HG03565 (cell line): ENCODE measurements around the gene TCIRG1.

Experiments
- ATAC-seq: cut with Tn5 transposase; IDR thresholded peaks from one replicate; pipeline ENCODE4 v1.9.1; 2021; ENCODE audit warnings: mild to moderate bottlenecking, moderate library complexity; ENCODE audit not compliant: unreplicated experiment

Gene TCIRG1

DNA sequence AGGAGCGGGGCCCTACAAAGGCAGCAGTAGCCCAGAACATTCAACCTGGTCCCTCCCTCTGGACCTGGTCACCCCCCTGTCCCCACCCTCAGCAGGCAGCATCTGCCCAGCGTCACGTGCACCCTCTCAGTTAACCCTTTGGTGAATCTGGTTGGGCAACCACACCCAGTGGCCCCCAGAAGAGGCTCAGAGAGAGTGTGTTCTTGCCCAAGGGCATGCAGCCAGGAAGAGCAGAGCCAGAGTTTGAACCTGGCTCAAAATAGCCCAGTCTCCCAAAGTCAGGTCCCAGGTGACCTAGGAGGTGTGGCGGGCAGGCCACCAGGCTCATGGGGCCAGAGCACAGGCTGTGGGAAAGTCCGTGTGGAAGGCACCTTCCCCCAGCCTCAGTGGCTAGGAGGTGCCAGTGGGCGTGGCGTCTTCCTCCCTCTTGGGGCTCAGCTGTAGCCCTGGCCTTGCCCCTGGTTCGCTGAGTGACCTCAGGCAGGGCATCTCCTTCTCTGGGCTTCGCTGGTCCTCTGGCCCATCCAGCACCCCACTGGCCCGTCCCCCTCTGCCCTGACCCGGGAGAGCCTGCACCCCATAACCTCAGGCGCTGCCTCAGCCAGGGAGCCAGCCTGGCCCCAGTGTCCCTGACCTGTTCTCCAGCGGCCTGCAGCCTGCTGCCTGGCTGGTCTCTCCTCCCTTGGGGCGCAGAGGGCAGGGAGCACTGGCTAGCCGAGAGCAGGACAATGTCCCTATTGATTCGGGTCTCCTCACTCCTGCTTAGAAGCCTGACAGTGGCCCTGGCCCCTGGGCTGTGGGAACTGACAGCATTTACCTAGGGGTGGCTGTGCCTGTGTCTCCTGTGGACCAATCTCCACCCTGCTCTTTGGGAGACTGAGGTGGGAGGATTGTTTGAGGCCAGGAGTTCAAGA, 21.7 kb upstream of the TCIRG1 start:
- ATAC-seq = no peak

DNA sequence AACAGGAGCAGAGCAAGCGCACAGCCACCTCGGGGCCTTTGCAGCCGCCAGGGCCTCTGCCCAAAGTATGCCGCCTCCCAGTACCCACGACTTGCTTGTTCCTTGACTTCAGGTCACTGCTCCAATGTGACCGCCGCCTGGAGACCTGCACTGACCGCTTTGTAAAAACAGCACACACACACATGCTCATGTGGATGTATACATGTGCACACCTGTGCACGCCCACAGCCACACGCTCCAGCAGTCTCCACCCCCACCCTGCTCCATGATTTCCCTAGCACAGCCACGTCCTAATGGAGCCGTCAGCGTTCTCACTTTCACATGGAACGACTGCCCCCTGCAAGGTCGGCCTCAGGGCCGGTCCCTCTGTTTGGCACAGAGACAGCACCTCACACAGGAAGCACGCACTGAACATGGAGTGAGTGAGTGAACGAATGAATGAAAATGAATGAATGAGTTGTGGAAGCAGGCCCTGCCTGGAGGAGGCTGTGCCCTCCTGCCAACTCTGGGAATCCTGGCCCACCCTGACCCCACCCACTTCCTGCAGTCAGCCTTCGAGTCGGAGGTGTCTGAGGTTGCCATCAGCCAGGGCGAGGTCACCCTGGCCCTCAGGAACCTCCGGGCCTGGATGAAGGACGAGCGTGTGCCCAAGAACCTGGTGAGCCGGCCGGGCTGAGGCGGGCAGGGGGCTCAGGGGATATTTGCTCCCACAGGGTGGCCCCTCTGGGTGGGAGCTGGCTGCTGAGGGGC, 20.7 kb upstream of the TCIRG1 start:
- ATAC-seq = no peak

DNA sequence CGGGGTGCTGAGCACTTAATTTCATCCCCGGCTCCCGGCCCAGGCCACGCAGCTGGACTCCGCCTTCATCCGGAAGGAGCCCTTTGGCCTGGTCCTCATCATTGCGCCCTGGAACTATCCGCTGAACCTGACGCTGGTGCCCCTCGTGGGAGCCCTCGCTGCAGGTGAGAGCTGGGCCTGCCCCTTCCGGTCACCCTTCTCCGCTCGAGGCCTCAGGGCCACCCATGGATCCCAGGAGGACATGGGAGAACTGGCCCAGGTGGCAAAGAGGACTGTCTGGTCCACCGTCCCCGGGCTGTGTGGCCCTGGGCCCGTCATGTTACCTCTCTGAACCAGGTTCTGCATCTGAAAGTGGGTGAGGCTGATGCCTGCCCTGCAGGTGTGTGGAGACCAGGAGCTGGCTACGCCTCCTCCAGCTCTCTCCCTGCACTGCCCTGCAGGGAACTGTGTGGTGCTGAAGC, 20.1 kb upstream of the TCIRG1 start:
- no peak for ATAC-seq

DNA sequence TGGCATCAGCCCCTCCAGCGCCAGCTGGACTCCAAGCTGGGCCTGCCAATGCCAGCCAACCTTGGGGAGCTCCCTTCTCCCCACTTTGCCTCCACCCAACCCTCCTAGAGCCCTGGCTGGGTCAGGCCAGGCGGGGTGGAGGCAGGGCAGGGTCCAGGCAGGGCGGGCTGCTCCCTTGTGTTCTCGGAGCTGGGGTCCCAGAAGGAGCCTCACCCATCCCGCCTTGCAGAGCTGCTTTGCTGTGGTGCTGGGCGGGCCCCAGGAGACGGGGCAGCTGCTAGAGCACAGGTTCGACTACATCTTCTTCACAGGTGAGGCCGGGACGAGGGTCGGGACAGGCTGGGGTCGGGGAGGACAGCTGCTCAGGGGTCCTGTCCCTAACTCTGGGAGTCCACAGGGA, 19.3 kb upstream of the TCIRG1 start:
- no peak for ATAC-seq

DNA sequence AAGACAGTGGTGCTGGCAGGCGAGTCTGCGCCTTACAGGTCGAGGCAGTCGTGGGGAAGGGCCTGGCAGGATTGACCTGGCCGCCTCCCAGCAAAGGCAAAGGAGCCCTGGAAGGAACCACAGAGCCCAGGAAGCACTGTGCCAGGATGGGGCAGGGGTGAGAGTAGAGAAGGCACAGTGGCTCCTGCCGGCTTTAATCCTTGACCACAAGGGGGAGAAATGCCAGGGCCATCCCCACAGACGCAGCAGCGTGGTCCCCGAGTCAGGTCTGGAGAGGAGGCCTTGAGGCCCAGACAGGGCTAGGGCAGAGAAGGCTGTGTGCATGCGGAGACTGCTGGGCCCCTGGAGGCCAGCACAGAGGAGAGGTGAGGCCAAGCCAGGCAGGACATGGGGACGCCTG, 18.2 kb upstream of the TCIRG1 start:
- no peak for ATAC-seq

DNA sequence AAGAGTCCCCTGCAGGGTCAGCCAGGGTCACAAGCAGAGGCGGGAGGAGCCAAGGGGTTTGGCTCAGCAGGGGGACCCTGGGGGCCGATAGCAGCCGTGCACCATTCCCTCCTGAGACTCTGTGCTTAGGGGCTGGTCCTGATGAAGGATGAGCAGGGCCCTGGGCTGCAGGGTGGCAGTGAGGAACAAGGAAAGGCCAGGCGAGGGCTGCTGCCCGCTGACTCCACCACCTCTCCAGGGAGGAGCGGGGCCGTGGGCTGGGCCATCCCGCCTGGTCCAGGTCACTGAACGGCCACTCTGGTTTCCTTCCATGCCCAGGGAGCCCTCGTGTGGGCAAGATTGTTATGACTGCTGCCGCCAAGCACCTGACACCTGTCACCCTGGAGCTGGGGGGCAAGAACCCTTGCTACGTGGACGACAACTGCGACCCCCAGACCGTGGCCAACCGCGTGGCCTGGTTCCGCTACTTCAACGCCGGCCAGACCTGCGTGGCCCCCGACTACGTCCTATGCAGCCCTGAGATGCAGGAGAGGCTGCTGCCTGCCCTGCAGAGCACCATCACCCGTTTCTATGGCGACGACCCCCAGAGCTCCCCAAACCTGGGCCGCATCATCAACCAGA, 17.5 kb upstream of the TCIRG1 start:
- no peak for ATAC-seq

DNA sequence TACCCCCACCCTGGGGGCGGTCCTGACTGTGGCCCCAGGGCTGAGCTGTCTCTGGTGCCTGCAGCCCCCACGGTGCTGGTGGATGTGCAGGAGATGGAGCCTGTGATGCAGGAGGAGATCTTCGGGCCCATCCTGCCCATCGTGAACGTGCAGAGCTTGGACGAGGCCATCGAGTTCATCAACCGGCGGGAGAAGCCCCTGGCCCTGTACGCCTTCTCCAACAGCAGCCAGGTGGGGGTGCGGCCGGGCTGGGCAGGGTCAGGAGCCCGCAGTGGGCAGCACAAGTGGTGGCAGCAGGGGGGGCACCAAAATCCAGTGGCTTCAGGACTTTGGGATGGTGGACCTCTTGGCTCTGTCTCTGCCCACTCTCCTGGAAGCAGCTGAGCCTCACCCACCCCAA, 16.3 kb upstream of the TCIRG1 start:
- ATAC-seq = no peak

DNA sequence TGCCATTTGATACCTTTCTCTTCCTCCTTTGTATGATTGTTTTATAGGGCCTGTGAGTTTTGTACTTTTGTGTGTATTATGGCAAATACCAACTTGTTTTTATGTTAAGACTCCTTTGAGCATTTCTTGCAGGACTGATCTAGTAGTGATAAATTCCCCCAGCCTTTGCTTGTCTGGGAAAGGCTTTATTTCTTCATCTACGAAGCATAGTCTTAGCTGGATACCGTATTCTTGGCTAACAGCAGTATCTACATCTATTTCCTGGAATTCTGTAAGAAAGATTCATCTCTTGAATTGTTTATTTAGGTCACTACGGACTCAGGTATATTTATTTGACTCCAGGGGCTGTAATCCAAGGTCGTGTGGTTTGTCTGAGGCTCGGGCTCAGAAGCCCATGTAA, 14.3 kb upstream of the TCIRG1 start:
- ATAC-seq = no peak

DNA sequence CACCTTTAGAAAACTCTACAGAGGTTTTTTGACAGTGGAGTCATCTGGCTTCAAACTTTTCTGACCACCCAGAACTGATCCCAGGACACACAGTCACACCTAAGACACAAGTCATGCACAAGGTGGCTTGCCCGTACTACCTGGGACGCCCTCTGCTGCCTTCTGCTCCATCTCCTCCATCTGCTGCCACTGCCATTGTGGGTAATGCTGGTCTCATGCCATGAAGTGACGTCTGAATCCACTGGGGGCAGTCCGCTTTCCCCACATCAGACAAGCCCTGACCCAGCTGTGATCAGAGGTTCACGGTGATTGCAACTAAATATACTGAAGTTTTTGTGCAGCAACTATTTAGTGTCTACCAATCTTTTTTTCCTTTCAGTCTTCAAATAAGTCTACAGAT, 13.8 kb upstream of the TCIRG1 start:
- ATAC-seq = no peak

DNA sequence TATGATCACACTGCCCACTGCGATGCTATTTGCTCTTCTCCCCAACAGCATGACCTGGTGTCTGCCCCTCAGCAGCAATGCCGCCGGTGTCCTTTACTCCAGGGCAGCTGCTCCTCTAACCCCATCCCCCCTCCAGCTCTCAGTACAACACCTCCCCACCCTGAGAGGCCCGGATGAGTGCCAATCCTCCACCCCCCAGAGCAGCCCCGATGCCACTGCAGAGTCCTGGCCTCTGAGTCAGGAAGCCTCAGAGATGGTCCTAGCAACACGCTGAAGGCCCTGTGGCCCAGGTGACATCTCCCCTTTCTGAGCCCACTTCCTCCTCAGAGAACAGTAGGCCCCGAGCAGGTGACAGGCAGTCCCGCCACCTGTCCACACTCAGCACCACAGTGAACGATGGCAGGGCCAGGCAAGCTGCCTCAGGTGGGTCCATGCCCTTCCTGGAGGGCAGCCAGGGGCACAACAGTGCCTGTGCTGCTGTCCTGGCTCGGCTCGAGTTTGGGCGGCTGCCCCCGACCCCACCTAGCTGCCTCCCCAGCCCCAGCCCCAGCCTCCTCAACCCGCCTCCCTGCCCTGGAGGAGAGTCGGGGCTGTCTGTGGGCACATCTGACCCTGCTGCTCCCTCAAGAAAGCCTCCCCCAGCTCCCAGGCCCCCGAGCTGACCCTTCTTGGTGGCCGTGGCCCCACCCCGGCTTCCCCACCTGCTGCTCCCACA, 12.3 kb upstream of the TCIRG1 start:
- ATAC-seq = no peak

DNA sequence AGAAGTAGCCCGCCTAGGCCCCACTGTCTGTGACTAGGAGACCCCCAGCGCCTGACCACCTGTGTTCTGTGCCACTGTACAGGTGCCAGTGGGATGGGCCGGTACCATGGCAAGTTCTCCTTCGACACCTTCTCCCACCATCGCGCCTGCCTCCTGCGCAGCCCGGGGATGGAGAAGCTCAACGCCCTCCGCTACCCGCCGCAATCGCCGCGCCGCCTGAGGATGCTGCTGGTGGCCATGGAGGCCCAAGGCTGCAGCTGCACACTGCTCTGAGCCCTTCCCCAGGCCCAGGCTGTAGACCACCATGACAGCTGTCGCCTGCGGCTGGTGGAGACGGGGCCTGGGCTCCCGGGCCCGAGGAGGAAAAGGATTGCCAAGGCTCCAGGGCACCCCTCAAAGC, 11.2 kb upstream of the TCIRG1 start:
- ATAC-seq = no peak

DNA sequence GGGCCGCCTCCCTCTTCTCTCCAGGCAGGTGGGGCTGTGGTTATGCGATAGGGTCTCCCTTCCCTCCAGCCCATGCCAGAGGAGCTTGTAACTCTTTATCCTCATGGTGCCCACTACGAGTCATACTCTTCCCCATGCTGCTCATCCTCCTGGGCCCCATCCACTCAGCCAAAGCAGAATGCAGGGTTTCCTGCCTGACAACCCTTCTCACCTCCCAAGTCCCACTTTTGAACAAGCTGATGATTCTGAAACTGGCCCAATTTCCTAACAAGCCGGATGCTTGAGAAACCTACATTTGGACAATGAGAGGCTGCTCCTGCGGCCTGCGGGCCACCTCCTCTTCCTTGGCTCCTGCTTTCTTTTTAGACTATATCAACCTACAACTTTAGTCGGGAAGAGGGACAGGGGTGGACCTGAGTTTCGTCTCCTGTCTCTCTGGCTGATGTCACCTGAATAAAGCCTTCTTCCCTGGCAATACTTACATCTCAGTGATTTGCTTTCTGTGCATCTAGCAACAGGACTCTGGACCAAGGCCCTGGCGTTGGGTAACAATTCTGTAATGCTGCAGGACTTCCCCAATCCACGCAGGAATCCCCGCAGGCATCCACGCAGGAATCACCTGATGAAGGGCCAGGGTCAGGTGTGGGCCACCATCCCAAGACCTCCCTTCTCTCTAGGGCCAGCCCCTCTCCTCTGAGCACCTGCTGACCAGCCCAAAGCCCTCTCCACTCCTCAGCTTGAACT, 9.9 kb upstream of the TCIRG1 start:
- no peak for ATAC-seq

DNA sequence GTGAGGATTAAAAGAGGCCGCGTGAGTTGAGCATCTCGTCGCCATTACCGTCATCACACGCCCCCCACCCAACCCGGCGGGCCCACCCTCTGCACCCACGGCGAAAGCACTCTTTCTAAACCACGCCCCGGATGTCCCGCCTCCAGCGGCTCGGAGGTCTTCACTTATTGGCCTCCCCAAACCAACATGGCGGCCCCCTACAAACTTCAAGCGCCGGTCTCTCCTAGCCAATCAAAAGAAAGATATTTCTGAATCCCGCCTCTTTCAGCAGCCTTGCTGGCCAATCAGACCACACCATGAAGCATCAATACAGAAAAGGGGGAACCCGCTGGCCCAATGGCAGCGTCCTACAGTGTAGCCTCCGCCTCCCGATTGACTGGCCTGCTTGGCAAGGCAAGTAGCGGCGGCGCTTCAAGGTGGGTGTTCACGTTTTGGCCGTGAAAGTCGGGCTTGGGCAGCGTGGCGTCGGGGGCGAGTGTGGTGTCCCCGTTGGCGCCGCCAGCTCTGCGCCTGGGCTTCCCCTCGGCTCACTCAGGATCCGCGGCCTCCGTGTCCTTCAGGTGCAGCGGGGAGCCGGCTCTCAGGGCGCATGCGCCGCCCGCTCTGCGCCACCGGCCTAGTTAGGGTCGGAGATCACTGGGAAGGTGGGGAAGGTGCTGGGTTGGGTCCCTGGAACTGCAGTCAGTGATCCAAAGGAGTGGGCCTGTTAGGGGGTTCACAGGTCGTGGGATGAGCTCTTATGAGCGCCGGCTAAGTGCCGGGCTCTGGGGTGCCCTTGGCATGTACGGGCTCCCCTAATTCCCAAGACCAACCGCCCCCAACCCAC, 8.3 kb upstream of the TCIRG1 start, which contains the start of gene NDUFS8:
NDUFS8 (plus strand) TSS at position 364 of the 826 bp plus-strand sequence. CDS start 1,471 bp downstream, outside the sequence.
- ATAC-seq = peak; percentile 86

DNA sequence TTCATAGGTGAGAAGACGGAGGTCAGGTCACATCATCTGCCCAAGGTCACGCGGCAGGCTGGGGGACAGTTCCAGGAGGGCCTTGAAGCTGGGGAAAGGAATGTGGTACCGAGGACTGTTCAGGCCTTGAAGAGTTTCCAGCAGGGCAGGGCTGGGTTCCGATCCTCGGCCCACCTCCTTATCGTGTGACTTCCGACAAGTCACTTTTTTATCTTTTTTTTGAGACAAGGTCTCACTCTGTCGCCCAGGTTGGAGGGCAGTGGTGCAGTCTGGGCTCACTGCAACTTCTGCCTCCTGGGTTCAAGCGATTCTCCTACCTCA, 7.7 kb upstream of the TCIRG1 start:
- ATAC-seq = no peak

DNA sequence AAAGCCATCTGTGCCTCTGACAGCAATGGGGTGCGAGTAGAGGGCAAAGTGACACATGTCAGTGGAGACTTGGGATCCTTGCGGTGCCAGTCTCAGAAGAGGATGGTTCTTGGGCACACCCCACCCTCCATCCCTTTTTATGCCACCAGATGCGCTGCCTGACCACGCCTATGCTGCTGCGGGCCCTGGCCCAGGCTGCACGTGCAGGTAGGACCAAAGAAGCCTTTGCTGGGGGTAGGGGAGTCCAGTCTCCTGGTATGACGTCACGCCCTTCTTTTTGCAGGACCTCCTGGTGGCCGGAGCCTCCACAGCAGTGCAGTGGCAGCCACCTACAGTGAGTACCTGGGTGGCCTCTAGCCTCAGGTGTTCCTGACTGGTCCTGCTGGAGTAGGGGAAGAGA, 6.8 kb upstream of the TCIRG1 start:
- ATAC-seq = no peak

DNA sequence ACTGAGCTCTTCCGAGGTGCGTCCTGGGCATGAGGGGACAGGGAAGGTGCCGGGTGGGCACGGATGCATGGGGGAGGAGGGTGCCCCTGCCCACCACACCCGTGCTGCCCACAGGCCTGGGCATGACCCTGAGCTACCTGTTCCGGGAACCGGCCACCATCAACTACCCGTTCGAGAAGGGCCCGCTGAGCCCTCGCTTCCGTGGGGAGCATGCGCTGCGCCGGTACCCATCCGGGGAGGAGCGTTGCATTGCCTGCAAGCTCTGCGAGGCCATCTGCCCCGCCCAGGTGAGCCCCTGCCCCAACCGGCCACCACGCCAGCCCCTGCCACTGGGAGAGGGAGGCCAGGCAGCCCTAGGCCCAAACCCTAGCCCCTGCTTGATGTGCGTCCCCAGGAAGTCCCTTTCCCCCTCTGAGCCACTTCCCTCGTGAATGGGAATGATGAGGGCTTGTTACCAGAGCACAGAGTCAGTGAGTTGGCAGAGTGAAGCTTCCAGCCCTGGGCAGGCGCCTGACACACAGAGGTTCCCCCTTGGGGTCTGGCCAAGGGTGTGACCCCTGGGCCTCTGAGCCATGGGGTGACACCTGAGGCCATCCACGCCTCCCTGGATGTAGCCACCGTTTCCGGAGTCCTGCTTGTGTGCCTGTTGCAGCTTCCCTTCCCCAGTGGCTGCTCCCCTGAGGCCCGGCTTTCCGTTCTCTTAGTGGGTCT, 5.7 kb upstream of the TCIRG1 start:
- ATAC-seq = no peak

DNA sequence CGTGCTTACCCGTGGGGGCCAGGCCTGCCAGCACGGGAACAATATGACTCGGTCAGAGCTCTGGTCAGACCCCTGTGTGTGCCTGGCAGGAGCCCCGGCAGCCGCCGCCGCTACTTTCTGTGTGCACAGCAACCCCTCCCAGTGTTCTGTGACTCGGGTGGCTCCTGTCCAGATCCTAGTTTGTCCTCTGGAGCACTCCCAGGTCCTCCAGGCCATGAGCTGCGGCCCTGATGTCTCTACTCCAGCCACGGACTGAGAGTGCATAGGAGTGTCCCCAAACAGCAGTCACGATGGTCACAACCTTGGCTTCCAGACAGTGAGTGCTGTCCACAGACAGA, 5.1 kb upstream of the TCIRG1 start:
- ATAC-seq = no peak

DNA sequence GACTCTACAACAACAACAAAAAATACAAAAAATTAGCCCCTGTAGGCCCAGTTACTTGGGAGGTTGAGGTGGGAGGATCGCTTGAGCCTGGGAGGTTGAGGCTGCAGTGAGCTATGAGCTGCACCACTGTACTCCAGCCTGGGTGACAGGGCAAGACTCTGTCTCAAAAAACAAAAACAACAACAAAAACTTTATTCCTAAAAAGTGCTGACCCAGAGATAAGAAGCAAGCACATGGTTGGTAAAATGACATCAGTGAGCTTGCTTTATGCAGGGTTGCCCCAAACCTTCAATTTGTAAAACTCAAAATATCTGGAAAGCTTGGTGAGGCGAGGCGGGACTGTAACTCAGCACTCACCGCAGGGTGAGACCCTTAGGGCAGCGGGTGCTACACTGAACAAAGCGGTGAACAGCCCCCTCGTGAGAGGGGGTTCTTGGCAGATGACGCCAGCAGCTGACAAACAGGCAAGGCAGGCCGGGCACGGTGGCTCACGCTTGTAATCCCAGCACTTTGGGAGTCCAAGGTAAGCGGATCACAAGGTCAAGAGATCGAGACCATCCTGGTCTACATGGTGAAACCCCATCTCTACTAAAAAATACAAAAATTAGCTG, 3.5 kb upstream of the TCIRG1 start:
- no peak for ATAC-seq
